ENCODE measurements around the gene MED12L.

DNA sequence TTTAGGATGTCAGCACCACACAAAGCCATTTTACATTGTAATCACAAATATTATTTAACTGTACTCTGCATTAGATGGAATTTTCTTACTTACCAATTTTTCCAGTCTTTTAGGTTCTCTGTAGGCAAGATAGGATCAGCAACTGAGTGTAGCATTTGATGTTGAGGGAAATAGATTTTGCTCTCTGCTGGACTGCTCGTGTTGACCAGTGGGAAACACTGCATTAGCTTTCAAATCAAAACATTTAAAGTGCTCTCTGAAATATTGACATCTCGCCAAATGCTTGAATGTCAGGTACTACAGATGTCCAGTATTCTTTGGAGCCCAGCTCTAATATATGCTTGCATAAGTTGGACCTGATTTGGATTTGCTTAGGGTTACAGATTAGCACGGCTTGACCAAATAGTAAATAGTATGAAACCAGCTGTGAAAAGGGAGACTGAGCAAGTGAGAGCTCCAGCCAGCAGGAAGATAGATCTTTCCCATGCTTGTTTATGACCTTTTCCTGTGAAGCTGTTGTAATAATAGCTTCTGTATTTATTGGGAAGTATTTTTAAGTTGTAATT, 163.4 kb downstream of the MED12L start:
- TF ChIP-seq, protein P1, sequence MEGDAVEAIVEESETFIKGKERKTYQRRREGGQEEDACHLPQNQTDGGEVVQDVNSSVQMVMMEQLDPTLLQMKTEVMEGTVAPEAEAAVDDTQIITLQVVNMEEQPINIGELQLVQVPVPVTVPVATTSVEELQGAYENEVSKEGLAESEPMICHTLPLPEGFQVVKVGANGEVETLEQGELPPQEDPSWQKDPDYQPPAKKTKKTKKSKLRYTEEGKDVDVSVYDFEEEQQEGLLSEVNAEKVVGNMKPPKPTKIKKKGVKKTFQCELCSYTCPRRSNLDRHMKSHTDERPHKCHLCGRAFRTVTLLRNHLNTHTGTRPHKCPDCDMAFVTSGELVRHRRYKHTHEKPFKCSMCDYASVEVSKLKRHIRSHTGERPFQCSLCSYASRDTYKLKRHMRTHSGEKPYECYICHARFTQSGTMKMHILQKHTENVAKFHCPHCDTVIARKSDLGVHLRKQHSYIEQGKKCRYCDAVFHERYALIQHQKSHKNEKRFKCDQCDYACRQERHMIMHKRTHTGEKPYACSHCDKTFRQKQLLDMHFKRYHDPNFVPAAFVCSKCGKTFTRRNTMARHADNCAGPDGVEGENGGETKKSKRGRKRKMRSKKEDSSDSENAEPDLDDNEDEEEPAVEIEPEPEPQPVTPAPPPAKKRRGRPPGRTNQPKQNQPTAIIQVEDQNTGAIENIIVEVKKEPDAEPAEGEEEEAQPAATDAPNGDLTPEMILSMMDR (IDR thresholded peaks at IDR 0.05 in 2 of 3, conservative IDR thresholded peaks at IDR 0.05 in 1 of 3; ENCODE audit: borderline replicate concordance in 1 of 3, insufficient read depth in 1 of 3, low read depth in 2 of 3, low read length in 2 of 3), result no peak
- TF ChIP-seq, protein P2, sequence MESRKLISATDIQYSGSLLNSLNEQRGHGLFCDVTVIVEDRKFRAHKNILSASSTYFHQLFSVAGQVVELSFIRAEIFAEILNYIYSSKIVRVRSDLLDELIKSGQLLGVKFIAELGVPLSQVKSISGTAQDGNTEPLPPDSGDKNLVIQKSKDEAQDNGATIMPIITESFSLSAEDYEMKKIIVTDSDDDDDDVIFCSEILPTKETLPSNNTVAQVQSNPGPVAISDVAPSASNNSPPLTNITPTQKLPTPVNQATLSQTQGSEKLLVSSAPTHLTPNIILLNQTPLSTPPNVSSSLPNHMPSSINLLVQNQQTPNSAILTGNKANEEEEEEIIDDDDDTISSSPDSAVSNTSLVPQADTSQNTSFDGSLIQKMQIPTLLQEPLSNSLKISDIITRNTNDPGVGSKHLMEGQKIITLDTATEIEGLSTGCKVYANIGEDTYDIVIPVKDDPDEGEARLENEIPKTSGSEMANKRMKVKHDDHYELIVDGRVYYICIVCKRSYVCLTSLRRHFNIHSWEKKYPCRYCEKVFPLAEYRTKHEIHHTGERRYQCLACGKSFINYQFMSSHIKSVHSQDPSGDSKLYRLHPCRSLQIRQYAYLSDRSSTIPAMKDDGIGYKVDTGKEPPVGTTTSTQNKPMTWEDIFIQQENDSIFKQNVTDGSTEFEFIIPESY (IDR thresholded peaks at IDR 0.05; ENCODE audit: extremely low read depth, insufficient replicate concordance, low read length), result no peak
- TF ChIP-seq POLR2A (IDR thresholded peaks at IDR 0.05; ENCODE audit: borderline replicate concordance, extremely low read depth, insufficient read depth, insufficient read length) (no peak), POLR2AphosphoS5 (IDR thresholded peaks at IDR 0.05; ENCODE audit: low read depth, low read length) (no peak)
